ENCODE measurements around the gene NR3C2.
A peak's percentile ranks its signal among the peaks of the same experiment; 100 is the strongest.

Gene NR3C2

GRCh38 chr4:148441986-148442831 is at the start of gene NR3C2:
Gene NR3C2 (minus strand): TSS chr4:148442414.
- peak; percentile 53 for DNase-seq

DNA sequence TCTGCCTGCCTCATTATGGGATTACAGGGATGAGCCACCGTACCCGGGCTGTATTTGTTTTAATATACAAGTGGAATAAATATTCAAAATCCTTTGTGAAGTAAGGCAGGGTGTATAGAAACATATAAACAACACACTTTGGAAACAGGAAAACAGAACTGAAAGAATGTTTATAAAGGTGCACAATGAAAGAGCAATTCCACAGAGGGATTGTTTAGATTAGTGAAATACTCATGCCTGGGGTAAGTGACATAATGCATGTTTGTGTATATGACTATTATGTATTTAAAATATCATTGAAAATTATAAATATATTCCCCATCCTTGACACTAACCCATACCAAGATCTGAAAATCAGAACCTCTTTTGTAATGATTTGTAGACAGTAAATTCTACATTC is 45.0 kb upstream of the NR3C2 start:
- no peak for DNase-seq

DNA sequence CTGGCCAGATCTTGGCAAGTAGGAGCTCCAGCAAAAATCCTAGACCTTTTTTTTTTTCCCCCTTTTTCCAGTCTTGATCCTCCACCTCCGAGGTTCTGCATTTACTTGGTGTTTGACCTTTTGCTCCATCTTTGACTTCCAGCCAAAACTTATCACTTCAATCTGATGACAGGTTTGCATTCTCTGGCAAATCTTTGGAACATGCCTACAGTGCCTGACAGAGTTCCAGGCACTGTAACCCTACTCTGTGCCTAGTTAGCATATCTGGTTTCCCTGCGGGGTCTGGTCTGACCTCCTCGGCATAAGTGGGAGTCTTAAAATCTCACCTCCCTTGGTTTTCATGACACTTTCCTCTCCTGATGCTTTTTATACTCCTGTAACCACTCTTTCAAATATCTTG is 39.4 kb upstream of the NR3C2 start:
- DNase-seq: no peak

DNA sequence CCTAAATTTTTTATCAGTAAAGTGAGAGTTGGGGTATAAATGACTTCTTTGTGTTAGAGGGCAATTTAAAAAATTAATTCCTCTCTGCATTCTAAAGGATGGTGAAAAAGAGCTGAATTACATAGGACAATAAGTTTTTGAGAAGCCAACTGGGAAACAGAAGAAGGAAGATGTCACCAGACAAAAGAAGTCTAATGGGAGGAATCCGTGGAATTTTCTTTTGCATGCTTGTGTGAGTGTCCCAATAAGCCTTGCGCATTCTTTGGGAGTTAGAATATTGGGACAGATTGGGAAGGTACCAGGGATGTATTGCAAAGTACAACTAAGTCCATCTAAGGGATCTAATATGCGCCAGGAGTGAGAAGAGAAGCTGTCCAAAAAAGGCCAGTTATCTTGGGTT is 35.1 kb upstream of the NR3C2 start:
- no peak for DNase-seq

- DNase-seq: no peak
Measured at GRCh38 chr4:148469938-148470337, 27.7 kb upstream of the NR3C2 start.

DNA sequence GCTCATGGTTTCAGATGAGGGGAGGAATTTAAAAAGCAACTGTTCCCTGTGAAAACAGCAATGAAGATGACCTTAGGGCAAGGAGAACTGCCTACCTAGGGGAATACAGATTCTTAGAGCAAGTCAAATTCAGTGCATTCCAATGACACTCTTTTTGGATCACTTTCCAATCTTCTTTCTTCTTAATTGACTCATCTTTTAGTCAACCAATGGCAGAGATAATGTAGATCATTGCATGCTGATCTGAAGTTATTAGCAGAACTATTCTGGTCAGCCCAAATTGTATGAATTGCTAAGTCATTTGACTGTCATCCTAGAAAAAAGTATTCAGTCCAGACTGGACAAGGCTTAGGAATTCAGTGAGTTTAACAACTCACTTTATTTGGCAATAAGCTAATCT is 12.6 kb upstream of the NR3C2 start:
- DNase-seq: no peak

DNA sequence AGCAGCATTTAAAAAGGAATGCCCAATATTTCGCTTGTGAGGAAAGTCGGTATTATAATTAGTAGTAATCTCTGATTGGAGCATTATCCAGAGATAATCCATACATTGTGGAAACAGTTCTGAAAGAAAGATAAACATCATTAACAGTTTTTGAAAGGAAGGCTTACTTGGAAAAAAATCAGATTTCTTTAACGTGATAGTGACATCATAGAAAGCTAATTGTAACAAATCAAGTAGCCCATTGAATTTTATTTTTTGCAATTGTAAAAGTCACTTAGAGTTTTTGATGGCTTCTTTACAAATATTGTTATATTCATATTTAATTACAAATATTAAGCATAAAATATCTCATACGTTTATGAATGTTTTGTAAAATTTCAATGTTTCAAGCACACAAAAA is 11.6 kb upstream of the NR3C2 start:
- DNase-seq: no peak

DNA sequence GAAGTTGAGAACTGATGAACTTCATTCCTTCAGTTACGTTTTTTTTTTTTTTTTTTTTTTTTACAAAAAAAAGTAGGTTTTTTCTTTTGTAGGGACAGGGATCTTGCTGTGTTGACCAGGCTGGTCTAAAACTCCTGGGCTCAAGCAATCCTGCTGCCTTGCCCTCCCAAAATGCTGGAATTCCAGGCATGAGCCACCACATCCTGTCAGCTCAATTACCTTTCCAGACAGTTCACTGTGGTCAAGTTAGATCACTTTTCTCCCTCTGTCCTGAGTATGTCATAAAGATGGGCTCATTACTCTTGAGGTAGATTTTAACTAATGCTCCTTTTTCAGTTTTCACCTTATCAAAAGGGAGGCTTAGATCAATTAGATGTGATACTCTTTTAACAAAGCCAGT is 10.8 kb upstream of the NR3C2 start:
- no peak for DNase-seq

DNA sequence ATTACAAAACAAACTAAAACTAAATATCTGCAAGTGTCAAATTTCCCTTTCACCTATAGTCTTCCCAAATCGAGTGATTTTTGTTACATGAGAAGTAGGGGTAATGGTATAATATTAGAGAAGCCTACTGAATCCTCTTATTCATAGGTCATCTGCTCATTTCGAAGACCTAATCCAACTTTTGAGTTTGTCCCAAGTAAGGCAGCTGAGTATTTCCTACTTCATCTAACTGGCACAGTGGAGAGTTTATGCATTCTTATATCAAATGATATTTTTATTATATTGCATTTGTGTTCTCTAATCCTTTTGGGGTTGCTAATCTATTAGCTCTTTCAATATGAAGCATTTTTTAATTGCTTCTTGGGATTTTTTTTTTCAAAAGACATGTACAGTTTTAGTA is 7.7 kb upstream of the NR3C2 start:
- no peak for DNase-seq

DNA sequence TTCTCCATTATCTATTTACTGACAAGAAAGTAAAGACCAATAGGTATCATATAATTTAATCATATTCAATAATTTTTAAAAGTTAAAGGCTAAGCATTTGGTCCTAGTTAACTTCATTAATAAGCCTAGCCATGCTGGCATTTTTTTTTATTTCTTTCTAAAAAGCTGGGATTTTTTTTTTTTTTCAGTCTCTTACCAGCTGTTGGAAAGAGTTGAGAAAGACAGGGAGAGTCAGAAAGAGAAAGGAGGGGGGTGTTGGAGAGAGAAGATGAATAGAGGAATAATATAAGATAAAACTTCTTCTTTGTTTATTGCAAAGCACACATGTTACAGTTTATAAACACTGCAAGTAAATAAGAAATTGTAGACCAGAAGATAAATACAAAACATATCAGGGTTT is 5.9 kb upstream of the NR3C2 start:
- DNase-seq: no peak

- DNase-seq: no peak
Measured at GRCh38 chr4:148447681-148448080, 5.5 kb upstream of the NR3C2 start.

DNA sequence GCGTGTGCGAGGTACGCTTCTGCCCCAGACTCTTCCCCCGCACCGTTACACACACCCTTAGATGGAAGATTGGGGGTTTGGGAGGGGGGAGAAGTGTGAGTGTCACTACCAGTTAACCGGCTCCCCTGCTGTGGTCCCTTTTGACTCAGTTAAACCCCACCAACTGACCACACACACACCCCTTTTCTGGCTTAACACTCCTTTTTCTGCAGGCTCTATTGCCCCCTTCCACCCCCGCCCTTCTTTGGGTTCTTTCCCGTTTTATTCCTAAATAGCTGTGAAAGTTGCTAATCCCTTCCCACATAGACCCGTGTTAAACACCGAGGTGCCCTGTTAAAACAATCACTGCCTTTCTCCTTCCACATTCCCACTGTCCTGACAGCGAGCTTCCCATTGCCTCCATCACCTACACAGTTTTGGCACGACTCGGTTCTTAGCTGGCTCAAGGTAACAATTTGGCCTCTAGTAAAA is 3.7 kb upstream of the NR3C2 start:
- no peak for DNase-seq

DNA sequence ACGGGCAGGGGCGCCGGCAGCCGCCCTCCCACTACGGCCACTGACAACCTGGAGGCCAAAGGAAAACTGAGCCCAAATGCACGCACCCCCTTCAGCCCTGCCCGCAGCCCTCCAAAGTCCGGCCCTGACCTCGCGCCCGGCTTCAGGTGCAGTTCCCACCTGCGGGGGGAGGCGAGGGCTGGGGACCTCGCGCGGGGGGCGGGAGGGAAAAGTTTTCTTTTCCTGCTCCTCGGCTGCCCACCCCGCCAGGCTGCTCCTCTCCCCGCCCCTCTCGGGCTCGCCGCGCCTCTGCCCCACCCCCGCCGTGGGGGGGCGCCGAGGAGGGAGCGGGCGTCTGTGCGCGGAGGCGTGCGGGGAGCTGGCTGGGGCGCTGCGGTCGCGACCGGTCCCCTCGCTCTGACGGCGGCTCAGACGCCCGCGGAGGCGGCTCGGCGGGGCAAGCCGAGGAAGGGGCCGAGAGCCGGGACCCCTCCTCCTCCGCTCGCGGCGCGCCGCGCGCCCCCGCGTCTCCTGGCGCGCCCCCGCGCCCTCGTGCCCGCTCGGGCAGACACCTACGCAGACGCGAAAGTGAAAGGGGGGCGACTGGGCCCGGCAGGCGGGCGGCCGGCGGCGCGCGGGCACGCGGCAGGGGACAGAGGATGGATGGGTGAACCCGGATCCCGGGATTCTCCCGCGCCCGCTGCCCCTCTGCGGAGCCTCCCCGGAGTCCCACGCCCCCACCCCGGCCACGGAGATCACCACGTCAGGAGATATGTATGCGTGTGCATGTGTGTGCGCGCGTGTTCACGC is 3.1 kb upstream of the NR3C2 start:
- no peak for DNase-seq

GRCh38 chr4:148444296-148445070 is 2.3 kb upstream of the NR3C2 start:
- no peak for DNase-seq

GRCh38 chr4:148443512-148444295 is 1.5 kb upstream of the NR3C2 start:
- DNase-seq: no peak

DNA sequence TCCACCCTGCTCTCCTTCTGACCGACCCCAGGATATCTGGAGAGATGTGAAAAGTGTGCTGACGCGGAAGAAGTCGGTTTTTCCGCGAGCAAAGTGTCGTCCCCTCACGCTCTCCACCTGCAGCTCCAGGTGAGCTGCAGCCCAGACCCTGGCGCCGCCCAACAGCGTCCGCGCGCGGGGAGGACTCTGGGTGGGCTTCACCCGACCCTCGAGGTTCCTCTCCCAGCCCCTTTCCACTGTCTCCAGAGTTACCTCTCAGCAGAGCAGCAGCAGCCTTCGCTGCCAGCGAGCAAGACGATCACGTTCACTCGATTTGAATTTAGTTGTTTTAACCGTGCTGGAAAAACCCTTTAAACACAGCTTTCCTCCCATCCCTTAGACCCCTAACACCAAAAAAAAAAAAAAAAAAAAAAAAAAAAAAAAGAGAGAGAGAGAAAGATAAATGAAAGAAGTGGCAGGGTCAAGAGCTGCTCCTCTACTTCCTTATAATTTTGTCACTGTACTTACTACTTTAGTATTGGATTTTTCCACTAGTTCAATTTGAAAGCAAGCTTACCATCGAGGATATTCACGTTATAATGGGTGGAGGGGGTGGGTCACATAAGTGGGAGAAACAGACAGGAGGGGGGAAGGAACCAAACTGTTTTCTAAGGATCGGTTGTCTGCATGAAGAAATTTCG is 758 bp upstream of the NR3C2 start:
- DNase-seq: no peak

DNA sequence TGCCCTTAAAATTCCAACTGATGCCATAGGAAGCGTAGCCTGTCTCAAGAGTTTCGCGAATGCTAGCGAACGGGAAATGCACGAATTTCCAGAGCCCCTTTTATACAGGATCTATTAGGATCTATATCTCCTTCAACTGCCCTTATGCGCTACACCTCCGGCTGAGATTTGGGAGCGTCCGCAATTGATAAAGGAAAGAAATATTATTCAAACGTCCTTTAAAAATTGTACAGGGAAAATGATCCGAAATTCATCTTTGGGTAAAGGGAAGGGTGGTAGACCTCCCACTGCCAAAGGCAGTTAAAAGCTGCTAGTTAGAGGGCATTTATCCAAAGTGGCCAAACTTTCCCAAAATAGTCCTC is 609 bp downstream of the NR3C2 start:
- DNase-seq: no peak

DNA sequence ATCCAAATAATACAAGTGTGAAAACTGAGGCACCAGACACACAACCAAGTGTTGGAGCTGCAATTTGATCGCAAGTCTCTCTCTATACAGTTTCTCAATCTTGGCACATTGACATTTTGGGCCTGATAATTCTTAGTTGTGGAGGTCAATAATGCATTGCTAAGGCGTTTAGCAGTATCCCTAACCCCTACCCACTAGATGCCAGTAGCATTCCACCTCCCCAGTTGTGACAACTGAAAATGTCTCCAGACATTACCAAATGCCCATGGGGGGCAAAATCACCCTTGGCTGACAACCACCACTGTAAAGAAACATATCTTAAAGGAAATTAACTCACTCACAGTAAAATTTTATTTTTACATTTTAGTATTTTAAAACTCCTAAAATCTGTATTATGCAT is 4.2 kb downstream of the NR3C2 start:
- DNase-seq: no peak

GRCh38 chr4:148437439-148437838 is 4.8 kb downstream of the NR3C2 start:
- DNase-seq: no peak

- no peak for DNase-seq
Measured at GRCh38 chr4:148436512-148436911, 5.7 kb downstream of the NR3C2 start.

- no peak for DNase-seq
Measured at GRCh38 chr4:148435654-148436406, 6.4 kb downstream of the NR3C2 start.
